Left ventricle myocardium superior (tissue), 1 donor: ENCODE data around the gene KRTAP10-1. TPM values are rescaled to one million over a fixed set of nuclear protein-coding genes. Genes with fewer than 3 reads are reported as not detected.
"Not testable (repeated sequence)": the region's sequence is repeated elsewhere in the genome, so short reads cannot be mapped to it uniquely, and the experiment has no call there.

ENCODE experiments used
- ATAC-seq: fragments of 200-7000 bp; cut with Tn5 transposase; one replicate; pipeline ENCODE4 v1.9.1; 2020; ENCODE audit warnings: mild to moderate bottlenecking, moderate library complexity
- DNase-seq: peaks from one replicate; pipeline ENCODE4 v3.0.0-alpha.2; 2020
- intact Hi-C: fragments of 100-400 bp; cut with micrococcal nuclease; formaldehyde crosslinking; loops from one replicate; pipeline ENCODE4 v1.11.0; 2022
- total RNA-seq: library from RNA; stranded (reverse); fragmentation: NEBNext Ultra II Directional; extraction: Animal tissue kit (Norgen Biotek cat#: 25700); gene quantifications from one replicate; pipeline ENCODE4 v1.2.1, GENCODE V29; 2021
- donor health status: DM: no; HTN: yes; CAD: no; lungs with severe emphysema.

Gene KRTAP10-1
- total RNA-seq, 1 donor from 2014 or later = not detected

GRCh38 chr21:44551340-44551961 lies 11.5 kb upstream of the KRTAP10-1 start, which contains the start of gene KRTAP10-2:
Gene KRTAP10-2 (minus strand): TSS chr21:44551505. CDS start chr21:44551458, 47 bp downstream.
- ATAC-seq = no peak
- intact Hi-C loops = loop anchor here (10.0 kb wide), 1 partner anchor 57 kb away; no protein-coding TSS in a partner anchor
- no peak for DNase-seq

GRCh38 chr21:44550807-44551206 lies 10.8 kb upstream of the KRTAP10-1 start:
- intact Hi-C loops = loop anchor here (10.0 kb wide), 1 partner anchor 56 kb away; no protein-coding TSS in a partner anchor
- DNase-seq = no peak
- ATAC-seq = no peak

GRCh38 chr21:44550285-44550684 lies 10.3 kb upstream of the KRTAP10-1 start:
- not testable (repeated sequence) for ATAC-seq, DNase-seq
- intact Hi-C loops = loop anchor here (10.0 kb wide), 1 partner anchor 55 kb away; no protein-coding TSS in a partner anchor

- intact Hi-C loops = loop anchor here (10.0 kb wide), 1 partner anchor 55 kb away; no protein-coding TSS in a partner anchor
- no peak for DNase-seq
Observed at GRCh38 chr21:44549525-44550211, 9.7 kb upstream of the KRTAP10-1 start.

GRCh38 chr21:44548922-44549321 lies 8.9 kb upstream of the KRTAP10-1 start:
- ATAC-seq (no peak), DNase-seq (no peak)
- intact Hi-C loops = no loop called here

More at GRCh38 chr21:44549525-44550211, 9.7 kb upstream of the KRTAP10-1 start:
- no peak for ATAC-seq

- DNase-seq (no peak), ATAC-seq (no peak)
Observed at GRCh38 chr21:44548381-44548780, 8.4 kb upstream of the KRTAP10-1 start.

GRCh38 chr21:44547656-44548331 lies 7.8 kb upstream of the KRTAP10-1 start:
- no peak for ATAC-seq
- intact Hi-C loops = no loop called here
- DNase-seq = no peak

More at GRCh38 chr21:44548381-44548780, 8.4 kb upstream of the KRTAP10-1 start:
- intact Hi-C loops = no loop called here

- DNase-seq (no peak), ATAC-seq (no peak)
Observed at GRCh38 chr21:44544566-44544965, 4.6 kb upstream of the KRTAP10-1 start.

GRCh38 chr21:44542716-44543115 lies 2.7 kb upstream of the KRTAP10-1 start:
- ATAC-seq = no peak
- intact Hi-C loops = no loop called here
- no peak for DNase-seq

More at GRCh38 chr21:44544566-44544965, 4.6 kb upstream of the KRTAP10-1 start:
- intact Hi-C loops = no loop called here

GRCh38 chr21:44540741-44541288 lies 820 bp upstream of the KRTAP10-1 start:
- intact Hi-C loops = no loop called here
- DNase-seq (no peak), ATAC-seq (peak; percentile 65)

- ATAC-seq = no peak
- intact Hi-C loops = no loop called here
- DNase-seq = no peak
Observed at GRCh38 chr21:44539046-44539445, 949 bp downstream of the KRTAP10-1 start.

- ATAC-seq (no peak), DNase-seq (no peak)
- intact Hi-C loops = no loop called here
Observed at GRCh38 chr21:44537930-44538911, 1.8 kb downstream of the KRTAP10-1 start.

- intact Hi-C loops = no loop called here
- ATAC-seq (no peak), DNase-seq (no peak)
Observed at GRCh38 chr21:44535963-44536362, 4.0 kb downstream of the KRTAP10-1 start.

GRCh38 chr21:44534688-44535087 lies 5.3 kb downstream of the KRTAP10-1 start:
- intact Hi-C loops = no loop called here
- ATAC-seq (no peak), DNase-seq (no peak)

- ATAC-seq = no peak
- intact Hi-C loops = no loop called here
- DNase-seq = peak; percentile 13
Observed at GRCh38 chr21:44533891-44534627, 5.9 kb downstream of the KRTAP10-1 start.

GRCh38 chr21:44533121-44533890 lies 6.7 kb downstream of the KRTAP10-1 start:
- DNase-seq = peak; percentile 23
- ATAC-seq = no peak
- intact Hi-C loops = no loop called here

GRCh38 chr21:44532712-44533111 lies 7.3 kb downstream of the KRTAP10-1 start:
- intact Hi-C loops = no loop called here
- no peak for ATAC-seq
- DNase-seq = no peak
